Measurements from ENCODE around the gene KCNQ1. TPM values are rescaled to one million over a fixed set of nuclear protein-coding genes. Genes with fewer than 3 reads are reported as not detected.

Gene KCNQ1
- total RNA-seq, 1 experiment from 2014 or later = not detected

DNA sequence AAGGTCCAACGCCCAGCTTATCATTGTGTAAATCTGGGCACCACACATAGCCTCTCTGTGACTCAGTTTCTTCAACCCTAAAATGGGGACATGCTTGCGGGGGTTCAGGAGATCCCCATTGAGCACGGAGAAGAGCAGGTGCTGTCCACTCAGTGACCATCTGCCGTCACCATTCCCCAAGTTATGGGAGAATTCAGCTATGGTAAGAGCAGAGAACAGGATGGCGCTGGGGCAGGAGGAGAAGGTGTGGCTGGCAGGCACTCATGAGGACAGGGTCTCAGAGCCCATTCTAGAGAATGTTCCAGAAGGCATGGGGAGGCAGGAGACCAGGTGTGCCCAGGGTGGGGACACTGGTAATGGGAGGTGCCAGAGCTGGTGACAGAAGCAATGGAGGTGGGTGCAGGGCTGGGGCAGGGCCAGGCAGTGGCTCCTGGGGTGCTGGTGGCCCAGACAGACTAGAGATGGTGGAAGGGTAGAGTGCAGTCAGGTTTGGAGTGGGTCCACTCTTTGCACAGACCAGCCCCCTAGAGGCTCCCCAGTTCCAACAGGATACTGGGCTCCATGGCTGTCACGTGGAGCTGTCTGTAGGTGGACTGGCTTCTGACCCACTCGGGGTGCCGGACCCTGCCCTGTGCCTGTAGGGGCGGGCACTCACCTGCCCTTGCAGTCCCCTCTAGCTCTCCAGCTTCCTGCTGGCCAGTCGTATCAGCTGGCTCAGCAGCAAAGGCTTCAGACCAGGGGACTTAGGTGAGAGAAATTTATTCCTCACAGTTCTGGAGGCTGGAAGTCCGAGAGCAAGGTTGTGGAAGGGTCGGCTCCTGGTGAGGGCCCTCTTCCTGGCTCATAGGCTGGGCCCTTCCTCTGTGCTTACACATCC, 356.1 kb downstream of the KCNQ1 start:
- Histone ChIP-seq H3K9me3 (ENCODE audit: insufficient read depth, low read depth) (no peaks in the 10 kb centered on the region), H4K20me1 (ENCODE audit: insufficient read depth) (no peaks in the 10 kb centered on the region), H3K4me2 (no peak overlapping the region), H3F3A (ENCODE audit: insufficient read depth, low read depth) (no peaks in the 10 kb centered on the region), H3K4me1 (replicated peaks; ENCODE audit: insufficient read depth) (no peaks in the 10 kb centered on the region), H3K36me3 (ENCODE audit: low read depth) (no peaks in the 10 kb centered on the region), H3K79me2 (ENCODE audit: low read depth) (no peaks in the 10 kb centered on the region), H3K27me3 (ENCODE audit: insufficient read depth, low read depth) (peaks cover 6% of the 10 kb centered on the region; the same call in 1 of the 2 replicates), H2AFZ (no peak overlapping the region), H3K9me2 (ENCODE audit: insufficient read depth) (no peaks in the 10 kb centered on the region), H3K4me3 (no peak overlapping the region), H3K27ac (no peak overlapping the region)
- ChIA-PET CTCF (no interaction called here), POLR2A (ENCODE audit: unreplicated experiment) (no interaction called here)
- intact Hi-C loops (cut with micrococcal nuclease; ENCODE audit: unreplicated experiment) = no loop called here
- TF ChIP-seq, protein P1, sequence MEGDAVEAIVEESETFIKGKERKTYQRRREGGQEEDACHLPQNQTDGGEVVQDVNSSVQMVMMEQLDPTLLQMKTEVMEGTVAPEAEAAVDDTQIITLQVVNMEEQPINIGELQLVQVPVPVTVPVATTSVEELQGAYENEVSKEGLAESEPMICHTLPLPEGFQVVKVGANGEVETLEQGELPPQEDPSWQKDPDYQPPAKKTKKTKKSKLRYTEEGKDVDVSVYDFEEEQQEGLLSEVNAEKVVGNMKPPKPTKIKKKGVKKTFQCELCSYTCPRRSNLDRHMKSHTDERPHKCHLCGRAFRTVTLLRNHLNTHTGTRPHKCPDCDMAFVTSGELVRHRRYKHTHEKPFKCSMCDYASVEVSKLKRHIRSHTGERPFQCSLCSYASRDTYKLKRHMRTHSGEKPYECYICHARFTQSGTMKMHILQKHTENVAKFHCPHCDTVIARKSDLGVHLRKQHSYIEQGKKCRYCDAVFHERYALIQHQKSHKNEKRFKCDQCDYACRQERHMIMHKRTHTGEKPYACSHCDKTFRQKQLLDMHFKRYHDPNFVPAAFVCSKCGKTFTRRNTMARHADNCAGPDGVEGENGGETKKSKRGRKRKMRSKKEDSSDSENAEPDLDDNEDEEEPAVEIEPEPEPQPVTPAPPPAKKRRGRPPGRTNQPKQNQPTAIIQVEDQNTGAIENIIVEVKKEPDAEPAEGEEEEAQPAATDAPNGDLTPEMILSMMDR (conservative IDR thresholded peaks at IDR 0.05) = no peak
- no peak for TF ChIP-seq EZH2 (IDR thresholded peaks at IDR 0.05; ENCODE audit: low read depth)
- BruUV-seq (replicated peaks) = no TSS peak
- DNase-seq = no peak

DNA sequence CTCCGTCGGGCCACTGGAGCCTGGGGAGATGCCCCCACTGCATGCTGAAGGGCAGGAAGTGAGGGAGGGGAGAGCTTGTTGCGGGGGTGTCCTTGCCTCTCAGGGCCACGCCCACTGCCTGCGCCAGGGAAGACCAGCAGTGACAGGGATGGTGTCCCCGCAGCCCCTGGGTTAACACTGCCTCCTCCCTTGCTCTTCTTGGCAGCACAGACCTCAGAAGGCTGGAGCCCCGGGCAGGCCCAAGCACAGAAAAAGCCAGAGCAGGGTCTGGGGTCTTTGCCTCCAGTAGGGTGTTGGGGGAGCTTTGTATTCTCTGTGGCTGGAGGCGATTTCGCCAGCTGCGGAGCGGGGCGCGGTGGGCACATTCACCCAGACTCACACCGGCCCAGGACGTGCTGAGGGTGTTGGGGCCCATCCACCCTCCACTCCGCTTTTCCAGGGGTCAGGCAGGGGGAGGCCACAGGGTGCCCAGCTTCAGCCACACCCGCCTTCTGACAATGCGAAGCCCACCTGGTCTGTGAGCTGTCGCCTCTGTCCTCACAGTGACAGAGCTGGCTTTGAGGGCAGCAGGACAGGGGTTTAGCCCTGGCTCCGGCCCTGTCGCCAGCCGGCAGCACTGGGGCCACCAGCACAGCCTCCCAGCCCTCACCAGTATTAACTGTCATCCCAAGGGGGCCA, 357.0 kb downstream of the KCNQ1 start:
- Histone ChIP-seq H3K27me3 (ENCODE audit: insufficient read depth, low read depth) (peaks cover 9% of the 10 kb centered on the region; the same call in 1 of the 2 replicates), H3K4me2 (no peak overlapping the region), H3K9me3 (ENCODE audit: insufficient read depth, low read depth) (no peaks in the 10 kb centered on the region), H3K4me3 (no peak overlapping the region), H3K36me3 (ENCODE audit: low read depth) (no peaks in the 10 kb centered on the region), H2AFZ (no peak overlapping the region), H3K27ac (no peak overlapping the region), H4K20me1 (ENCODE audit: insufficient read depth) (no peaks in the 10 kb centered on the region), H3K79me2 (ENCODE audit: low read depth) (no peaks in the 10 kb centered on the region), H3F3A (ENCODE audit: insufficient read depth, low read depth) (no peaks in the 10 kb centered on the region), H3K9me2 (ENCODE audit: insufficient read depth) (no peaks in the 10 kb centered on the region), H3K4me1 (replicated peaks; ENCODE audit: insufficient read depth) (no peaks in the 10 kb centered on the region)
- intact Hi-C loops (cut with micrococcal nuclease; ENCODE audit: unreplicated experiment) = no loop called here
- no peak for TF ChIP-seq EZH2 (IDR thresholded peaks at IDR 0.05; ENCODE audit: low read depth)
- TF ChIP-seq, protein P1 (conservative IDR thresholded peaks at IDR 0.05) = no peak
- CTCF ChIA-PET = no interaction called here
- no TSS peak for BruUV-seq (replicated peaks)
- POLR2A ChIA-PET (ENCODE audit: unreplicated experiment) = no interaction called here
- DNase-seq = no peak

DNA sequence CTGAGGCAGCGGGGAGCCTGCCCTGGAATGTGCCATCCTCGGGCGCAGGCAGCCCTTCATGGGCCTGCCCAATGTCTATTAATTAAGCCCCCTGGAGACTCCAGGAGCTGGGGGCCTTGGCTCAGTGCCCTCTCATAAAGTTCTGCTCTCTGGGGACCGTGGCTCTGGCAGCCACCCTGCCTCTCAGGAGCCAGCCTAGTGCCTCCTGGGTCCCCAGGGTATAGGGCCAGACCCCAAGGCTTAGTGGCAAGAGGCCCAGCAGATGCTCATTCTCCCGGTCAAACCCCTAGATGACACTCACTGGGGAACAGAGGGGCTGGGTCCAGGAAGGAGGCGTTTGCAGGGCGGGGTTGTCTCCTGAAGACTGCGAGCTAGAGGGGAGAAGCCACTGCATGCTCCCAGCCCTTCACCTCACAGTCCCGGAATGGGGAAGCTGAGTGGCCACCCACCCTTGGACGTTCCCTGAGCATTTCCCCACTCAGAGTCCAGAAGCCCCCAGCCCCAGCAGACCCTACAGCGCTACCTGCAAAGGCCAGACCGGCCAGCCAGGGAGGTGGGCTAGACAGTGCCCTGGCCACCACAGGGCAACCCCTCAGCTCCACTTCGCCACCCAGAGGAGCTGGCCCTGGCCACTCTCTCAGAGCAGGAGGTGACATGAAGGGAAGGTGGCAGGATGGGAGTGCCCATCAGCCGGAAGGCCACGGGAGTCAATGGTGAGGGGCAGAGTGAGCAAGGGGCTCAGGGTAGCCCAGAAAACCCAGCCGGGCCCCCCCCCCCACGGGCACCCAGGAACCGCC, 357.8 kb downstream of the KCNQ1 start:
- no peaks in the 10 kb centered on the region for H4K20me1 ChIP-seq (ENCODE audit: insufficient read depth)
- POLR2A ChIA-PET (ENCODE audit: unreplicated experiment) = no interaction called here
- no peaks in the 10 kb centered on the region for H3K36me3 ChIP-seq (ENCODE audit: low read depth)
- DNase-seq = no peak
- H3K9me2 ChIP-seq (ENCODE audit: insufficient read depth) = no peaks in the 10 kb centered on the region
- TF ChIP-seq, protein P1 (conservative IDR thresholded peaks at IDR 0.05) = no peak
- no peak for TF ChIP-seq EZH2 (IDR thresholded peaks at IDR 0.05; ENCODE audit: low read depth)
- H3K79me2 ChIP-seq (ENCODE audit: low read depth) = no peaks in the 10 kb centered on the region
- H3K9me3 ChIP-seq (ENCODE audit: insufficient read depth, low read depth) = no peaks in the 10 kb centered on the region
- H3K4me1 ChIP-seq (replicated peaks; ENCODE audit: insufficient read depth) = no peaks in the 10 kb centered on the region
- no peak overlapping the region for H3K4me2 ChIP-seq
- H3F3A ChIP-seq (ENCODE audit: insufficient read depth, low read depth) = no peaks in the 10 kb centered on the region
- no peak overlapping the region for H2AFZ ChIP-seq
- no peak overlapping the region for H3K4me3 ChIP-seq
- peaks cover 15% of the 10 kb centered on the region; the same call in 1 of the 2 replicates for H3K27me3 ChIP-seq (ENCODE audit: insufficient read depth, low read depth)
- no TSS peak for BruUV-seq (replicated peaks)
- intact Hi-C loops (cut with micrococcal nuclease; ENCODE audit: unreplicated experiment) = no loop called here
- CTCF ChIA-PET = no interaction called here
- H3K27ac ChIP-seq = no peak overlapping the region
